Liver (tissue), 3 donors: Measurements from ENCODE around the gene PLCB1.

Experiments used
- CTCF ChIP-seq: fragments of 150-350 bp; IDR thresholded peaks from 2 replicates; pipeline ENCODE4 v1.5.1; 2017; ENCODE audit warnings: improper control_type of control experiment, low read depth, low read length; ENCODE audit not compliant: missing input control
- FOXA1 ChIP-seq: IDR thresholded peaks from 2 replicates; pipeline ENCODE4 v1.6.1; 2016; ENCODE audit warnings: antibody characterized with exemption
- GABPA ChIP-seq, 2 donors: IDR thresholded peaks in 1 of 2; conservative IDR thresholded peaks in 1 of 2; 2 replicates each; pipeline ENCODE4 v1.6.1; 2016; ENCODE audit warnings: antibody characterized with exemption in 2 of 2, mild to moderate bottlenecking in 1 of 2, moderate library complexity in 1 of 2
- JUND ChIP-seq, 2 donors: IDR thresholded peaks; 2 replicates each; pipeline ENCODE4 v1.6.1; 2016; ENCODE audit warnings: antibody characterized with exemption in 2 of 2
- RAD21 ChIP-seq, 2 donors: IDR thresholded peaks; 2 replicates each; pipeline ENCODE4 v1.6.1; 2016; ENCODE audit warnings: antibody characterized with exemption in 2 of 2, mild to moderate bottlenecking in 2 of 2
- REST ChIP-seq: IDR thresholded peaks from 2 replicates; pipeline ENCODE4 v1.6.1; 2016; ENCODE audit warnings: antibody characterized with exemption, mild to moderate bottlenecking
- SP1 ChIP-seq: IDR thresholded peaks from 2 replicates; pipeline ENCODE4 v1.6.1; 2018; ENCODE audit warnings: antibody characterized with exemption, mild to moderate bottlenecking
- TAF1 ChIP-seq: conservative IDR thresholded peaks from 2 replicates; pipeline ENCODE4 v1.6.1; 2016; ENCODE audit warnings: antibody characterized with exemption, mild to moderate bottlenecking
- YY1 ChIP-seq: IDR thresholded peaks from 2 replicates; pipeline ENCODE4 v1.6.1; 2016; ENCODE audit warnings: antibody characterized with exemption, mild to moderate bottlenecking
- ZBTB33 ChIP-seq: IDR thresholded peaks from 2 replicates; pipeline ENCODE4 v1.6.1; 2016; ENCODE audit warnings: antibody characterized with exemption
- TF ChIP-seq, protein P1 (sequence below): IDR thresholded peaks from 2 replicates; pipeline ENCODE4 v1.6.1; 2016; ENCODE audit warnings: antibody characterized with exemption
- TF ChIP-seq, protein P2 (sequence below): IDR thresholded peaks from 2 replicates; pipeline ENCODE4 v1.6.1; 2016; ENCODE audit warnings: antibody characterized with exemption
- donor health status: healthy.
- donor health status: healthy.

DNA sequence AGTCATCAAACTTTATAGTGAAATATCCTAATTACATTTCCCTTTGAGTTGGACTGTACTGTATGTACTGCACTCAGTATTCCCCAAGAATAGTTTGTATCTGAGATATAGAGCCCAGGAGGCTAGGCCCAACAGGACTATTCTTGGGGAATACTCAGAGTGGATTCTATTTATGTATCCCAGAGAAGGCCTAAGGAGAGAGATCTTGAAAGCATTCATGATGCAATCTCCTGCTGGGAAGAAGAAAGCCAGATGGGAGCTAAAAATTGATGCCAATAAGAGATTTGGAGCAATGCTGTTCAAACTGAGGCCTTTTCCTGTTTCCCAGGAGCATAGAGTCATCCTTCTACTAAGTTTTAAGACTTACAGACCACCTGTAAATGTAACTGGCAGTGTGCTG is 484.7 kb downstream of the PLCB1 start:
- TF ChIP-seq ZBTB33: no peak
- no peak for TF ChIP-seq CTCF
- TF ChIP-seq, protein P1, sequence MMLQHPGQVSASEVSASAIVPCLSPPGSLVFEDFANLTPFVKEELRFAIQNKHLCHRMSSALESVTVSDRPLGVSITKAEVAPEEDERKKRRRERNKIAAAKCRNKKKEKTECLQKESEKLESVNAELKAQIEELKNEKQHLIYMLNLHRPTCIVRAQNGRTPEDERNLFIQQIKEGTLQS: no peak
- TF ChIP-seq, protein P2, sequence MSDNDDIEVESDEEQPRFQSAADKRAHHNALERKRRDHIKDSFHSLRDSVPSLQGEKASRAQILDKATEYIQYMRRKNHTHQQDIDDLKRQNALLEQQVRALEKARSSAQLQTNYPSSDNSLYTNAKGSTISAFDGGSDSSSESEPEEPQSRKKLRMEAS: no peak
- no peak for TF ChIP-seq YY1
- no peak for TF ChIP-seq TAF1
- TF ChIP-seq RAD21 (IDR thresholded peaks at IDR 0.05): no peak
- TF ChIP-seq FOXA1: no peak
- no peak for TF ChIP-seq SP1
- no peak for TF ChIP-seq GABPA (IDR thresholded peaks at IDR 0.05 in 1 of 2, conservative IDR thresholded peaks at IDR 0.05 in 1 of 2)
- TF ChIP-seq JUND (IDR thresholded peaks at IDR 0.05): no peak
- no peak for TF ChIP-seq REST
